ENCODE measurements around the gene CEP192.
A peak's percentile ranks its signal among the peaks of the same experiment; 100 is the strongest.
"Not testable (repeated sequence)": the region's sequence is repeated elsewhere in the genome, so short reads cannot be mapped to it uniquely, and the experiment has no call there.

CEP192 gene, protein sequence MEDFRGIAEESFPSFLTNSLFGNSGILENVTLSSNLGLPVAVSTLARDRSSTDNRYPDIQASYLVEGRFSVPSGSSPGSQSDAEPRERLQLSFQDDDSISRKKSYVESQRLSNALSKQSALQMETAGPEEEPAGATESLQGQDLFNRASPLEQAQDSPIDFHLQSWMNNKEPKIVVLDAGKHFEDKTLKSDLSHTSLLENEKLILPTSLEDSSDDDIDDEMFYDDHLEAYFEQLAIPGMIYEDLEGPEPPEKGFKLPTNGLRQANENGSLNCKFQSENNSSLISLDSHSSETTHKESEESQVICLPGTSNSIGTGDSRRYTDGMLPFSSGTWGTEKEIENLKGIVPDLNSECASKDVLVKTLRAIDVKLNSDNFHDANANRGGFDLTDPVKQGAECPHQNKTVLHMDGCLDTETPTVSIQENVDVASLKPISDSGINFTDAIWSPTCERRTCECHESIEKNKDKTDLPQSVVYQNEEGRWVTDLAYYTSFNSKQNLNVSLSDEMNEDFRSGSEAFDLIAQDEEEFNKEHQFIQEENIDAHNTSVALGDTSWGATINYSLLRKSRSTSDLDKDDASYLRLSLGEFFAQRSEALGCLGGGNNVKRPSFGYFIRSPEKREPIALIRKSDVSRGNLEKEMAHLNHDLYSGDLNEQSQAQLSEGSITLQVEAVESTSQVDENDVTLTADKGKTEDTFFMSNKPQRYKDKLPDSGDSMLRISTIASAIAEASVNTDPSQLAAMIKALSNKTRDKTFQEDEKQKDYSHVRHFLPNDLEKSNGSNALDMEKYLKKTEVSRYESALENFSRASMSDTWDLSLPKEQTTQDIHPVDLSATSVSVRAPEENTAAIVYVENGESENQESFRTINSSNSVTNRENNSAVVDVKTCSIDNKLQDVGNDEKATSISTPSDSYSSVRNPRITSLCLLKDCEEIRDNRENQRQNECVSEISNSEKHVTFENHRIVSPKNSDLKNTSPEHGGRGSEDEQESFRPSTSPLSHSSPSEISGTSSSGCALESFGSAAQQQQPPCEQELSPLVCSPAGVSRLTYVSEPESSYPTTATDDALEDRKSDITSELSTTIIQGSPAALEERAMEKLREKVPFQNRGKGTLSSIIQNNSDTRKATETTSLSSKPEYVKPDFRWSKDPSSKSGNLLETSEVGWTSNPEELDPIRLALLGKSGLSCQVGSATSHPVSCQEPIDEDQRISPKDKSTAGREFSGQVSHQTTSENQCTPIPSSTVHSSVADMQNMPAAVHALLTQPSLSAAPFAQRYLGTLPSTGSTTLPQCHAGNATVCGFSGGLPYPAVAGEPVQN (N-terminal part only)

DNA sequence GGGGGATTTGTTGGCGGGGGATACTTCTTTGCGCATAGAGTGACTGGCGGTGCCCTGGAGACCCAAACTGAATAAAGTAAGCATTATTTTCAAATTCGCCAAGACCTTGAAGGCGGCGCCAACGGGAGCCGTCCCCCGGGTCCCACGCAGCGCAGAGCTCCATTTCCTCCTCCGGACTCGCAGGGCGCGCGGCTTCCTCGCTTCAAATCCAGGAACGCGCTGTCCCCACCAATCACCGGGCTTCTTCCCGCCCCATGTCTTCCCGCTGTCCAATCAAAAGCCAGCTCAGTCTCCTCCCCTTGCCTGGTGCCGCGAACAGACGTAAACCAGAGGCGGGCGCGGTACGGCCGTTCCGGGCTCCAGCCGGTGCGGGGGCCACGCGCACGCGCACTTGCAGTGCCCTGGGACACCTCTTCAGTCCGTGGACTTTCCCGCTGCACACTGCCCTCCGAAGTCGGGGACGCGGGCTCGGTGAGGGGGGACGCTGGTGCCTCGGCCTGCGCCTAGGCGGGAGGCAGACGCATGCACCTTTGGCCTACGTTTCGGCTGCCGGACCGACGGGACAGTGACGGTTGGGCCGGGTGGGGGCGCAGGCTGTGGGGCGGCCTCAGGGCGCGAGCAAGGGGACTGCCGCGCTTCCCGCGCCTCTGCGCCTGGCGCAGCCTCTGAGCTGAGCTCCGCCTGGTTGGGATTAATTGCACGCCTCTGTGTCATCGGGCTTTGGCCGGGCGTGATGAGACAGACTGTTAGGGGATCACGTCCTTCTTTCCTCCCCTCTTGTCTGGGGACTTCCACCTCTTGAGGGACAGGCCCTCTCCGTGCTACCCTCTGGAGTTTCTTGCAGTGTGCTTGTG lies at the start of gene CEP192:
Gene CEP192 (plus strand): TSS at position 396 of the 854 bp plus-strand sequence. CDS start 8,063 bp downstream, outside the sequence.
- DNase-seq, result peak; percentile 95

DNA sequence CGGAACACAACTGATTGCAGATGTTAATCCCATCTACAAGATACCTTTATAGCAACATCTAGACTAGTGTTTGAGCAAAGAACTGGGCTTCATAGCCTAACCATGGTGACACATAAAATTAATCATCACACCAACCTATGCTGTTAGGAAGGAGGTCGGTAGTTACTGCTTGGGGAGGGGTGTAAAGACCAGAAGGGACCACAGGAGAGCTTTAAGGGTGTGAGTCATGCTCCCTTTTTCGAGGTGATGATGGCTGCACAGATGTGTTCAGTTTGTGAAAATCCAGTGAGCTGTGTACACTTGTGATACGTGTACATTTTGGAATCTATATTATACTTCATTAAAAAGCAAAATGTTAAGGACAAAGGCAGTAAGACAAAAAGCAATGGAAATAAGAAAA lies 47.9 kb upstream of the CEP192 start:
- no peak for DNase-seq

DNA sequence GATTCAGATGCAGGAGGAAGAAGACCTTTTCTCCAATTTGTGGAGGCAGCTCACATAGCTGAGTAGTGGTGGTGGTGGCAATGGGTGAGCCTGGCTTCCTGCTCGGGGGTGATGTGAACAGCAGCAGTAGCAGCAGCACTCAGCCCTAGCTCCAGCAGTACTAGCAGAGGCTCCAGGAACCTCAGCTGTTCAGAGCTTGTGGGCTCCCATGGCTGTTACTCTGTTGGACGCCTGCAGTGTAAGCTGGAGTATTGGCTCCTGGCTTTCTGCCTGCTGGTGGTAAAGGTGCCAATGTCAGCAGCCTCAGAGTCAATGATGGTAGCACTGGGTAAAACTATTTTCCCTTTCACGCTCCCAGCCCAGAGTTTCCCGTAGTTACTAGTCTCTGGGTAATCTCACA lies 46.5 kb upstream of the CEP192 start:
- DNase-seq, result no peak

DNA sequence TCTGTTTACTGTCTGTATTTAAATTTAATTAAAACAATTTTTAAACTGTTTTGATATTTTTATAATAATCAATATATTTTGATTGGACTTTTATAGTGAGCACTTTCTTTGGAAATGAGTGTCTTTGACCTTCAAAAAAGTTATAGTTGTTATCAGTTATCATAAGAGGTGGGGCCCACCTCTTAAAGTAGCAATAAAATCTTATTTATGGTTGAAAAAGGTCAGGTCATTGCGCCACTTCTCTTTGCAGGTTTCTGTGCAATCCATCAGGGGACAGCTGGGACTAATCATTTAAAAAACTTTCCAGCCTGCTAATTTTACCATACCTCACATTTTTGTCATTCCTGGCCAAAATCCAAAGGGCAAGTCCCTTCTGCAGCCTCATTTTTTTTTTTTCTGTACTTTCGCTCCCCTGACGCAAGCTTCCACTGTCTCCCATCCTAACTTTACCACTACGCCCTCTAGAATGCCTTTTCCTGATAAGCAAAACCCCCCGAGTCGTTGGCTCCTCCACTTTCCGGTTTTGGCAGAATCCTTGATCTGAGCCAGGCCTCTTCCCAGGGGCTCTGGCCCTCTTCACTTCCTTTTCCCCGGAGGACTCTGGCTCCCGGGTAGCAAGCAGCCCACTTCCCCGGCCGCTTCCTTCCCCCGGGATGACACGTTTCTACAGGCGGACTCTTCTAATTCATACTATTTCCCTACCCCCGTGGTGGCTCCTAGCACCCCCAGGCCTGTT lies 44.4 kb upstream of the CEP192 start:
- no peak for DNase-seq

DNA sequence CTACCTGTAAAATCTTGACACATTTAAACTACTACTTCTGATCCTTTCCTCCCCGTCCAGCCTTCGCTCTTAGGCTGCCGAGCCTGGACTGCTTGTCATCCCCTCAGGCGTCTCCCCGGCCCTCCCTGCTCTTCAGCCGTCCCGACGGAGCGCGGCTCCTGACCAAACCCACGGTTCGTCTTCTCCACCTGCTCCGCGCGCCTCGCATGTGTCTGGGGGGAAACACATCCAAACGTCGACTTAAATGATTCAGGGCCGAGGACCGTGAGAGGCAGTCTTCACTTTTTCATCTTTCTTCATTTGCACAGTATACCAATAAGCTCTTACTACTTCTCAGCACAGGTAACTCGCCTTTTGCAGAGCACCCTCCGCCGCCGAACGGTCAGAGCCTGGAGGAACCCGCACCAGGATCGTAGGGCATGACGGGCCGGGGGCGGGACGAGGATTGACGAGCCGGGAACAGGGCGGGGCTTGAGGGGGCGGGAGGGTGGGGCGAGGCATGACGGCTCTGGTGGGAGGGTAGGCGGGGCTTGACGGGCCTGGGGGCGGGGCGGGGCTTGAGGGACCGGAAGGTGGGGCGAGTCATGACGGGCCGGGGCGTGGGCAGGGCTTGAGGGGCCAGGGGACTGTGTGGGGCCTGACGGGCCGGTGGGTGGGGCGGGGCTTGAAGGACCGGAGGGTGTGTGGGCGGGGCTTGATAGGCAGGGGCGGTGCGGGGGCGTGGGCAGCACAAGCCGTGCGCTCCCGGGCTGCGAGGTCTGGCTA lies 43.7 kb upstream of the CEP192 start, which contains the start of gene SEH1L:
Gene SEH1L (plus strand): TSS at position 727 of the 765 bp plus-strand sequence. CDS start 111 bp downstream, outside the sequence.
- DNase-seq, result peak; percentile 99

DNA sequence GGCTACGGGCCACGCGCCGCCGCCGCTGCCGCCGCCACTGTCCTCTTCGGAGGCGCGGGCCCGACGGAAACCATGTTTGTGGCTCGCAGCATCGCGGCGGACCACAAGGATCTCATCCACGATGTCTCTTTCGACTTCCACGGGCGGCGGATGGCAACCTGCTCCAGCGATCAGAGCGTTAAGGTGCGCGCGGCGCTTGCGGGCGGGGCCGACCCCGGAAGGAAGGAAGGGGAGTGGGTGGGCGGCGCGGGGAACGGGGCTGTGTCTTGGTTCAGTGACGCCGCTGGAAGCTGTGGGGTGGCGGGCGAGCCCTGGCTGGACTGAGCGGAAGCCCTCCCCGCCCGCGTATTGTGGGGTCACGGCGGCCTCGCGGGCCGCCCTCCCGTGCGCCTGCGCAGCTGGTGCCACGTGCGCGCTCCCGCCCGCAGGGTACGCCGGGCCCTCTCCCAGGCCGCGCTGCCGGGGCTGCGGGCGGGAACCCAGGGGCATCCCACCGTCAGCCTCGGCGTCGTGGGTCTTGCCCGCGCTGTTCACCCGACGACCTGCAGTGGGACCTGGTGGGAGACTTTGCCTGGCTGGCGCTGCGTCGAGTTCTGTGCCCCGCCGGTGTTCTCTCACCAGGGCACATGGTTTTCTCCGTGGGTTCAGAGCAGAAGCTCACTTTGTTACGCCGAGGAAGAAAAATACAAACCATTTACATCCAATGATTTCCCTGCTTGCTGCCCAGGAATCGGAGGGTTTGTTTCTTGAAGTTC lies 42.9 kb upstream of the CEP192 start:
- DNase-seq, result peak; percentile 98

DNA sequence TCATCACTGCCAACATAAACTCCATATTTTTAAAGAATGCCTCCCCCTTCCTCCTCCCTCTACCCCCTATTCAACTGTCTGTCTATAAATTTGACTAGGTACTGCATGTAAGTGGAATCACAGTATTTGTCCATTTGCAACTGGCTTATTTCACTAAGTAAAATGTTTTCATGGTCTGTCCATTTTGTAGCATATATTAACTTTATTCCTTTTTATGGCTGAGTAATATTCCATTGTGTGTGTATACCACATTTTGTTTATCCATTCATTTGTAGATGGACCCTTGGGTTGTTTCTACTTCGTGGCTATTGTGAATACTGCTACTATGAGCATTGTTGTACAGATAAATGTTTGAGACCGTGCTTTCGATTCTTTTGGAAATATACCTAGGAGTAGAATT lies 32.7 kb upstream of the CEP192 start:
- DNase-seq, result no peak

DNA sequence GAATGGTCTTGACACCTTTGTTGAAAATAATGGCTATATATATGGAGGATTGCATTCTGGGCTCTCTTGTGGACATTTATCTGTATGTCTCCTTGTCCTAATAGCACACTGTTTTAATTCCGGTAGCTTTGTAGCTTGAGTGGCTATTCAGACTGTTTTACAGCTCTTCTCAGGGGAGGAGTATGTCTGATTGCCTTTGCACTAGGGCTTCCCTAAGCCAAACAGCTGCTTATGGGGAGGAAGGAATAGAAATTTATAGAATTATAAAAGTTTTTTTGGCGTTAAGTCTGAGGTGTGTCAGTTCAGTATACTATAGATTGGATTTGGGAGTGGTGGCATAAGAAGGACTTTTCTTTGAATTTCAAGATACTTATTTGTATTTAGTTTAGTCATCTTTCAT lies 30.8 kb upstream of the CEP192 start:
- no peak for DNase-seq

DNA sequence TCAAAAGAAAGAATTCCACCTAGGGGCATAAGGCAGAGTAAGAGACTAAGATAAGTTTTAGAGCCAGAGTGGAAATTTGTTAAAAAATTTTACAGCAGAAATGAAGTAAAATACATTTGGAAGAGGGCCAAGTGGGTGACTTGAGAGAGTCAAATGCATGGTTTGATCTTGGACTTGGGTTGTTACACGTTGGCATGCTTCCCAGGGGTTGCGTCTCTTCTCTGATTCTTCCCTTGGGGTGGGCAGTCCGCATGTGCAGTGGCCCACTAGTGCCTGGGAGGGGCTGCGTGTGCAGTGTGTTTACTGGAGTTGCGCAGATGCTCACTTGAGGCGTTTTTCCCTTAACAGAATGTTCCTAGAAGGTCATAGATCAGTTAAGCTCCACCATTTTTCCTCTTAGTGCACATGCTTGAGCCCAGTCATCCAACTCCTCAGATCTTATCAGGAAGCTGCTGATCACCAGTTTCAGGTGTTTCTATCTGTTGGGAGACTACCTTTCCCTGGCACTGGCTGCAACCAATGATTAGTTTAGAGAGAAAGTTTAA lies 30.2 kb upstream of the CEP192 start:
- no peak for DNase-seq

DNA sequence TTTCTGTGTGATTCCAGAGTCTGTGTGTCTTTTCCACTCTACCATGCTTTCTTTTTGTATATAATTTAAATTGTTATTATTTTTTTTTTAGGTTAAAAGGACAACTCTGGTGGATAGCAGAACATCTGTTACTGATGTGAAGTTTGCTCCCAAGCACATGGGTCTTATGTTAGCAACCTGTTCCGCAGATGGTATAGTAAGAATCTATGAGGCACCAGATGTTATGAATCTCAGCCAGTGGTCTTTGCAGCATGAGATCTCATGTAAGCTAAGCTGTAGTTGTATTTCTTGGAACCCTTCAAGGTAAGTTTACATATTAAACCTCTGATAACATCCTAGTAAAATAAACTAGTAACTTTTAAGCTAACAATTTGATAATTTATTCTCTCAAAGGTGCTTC lies 28.1 kb upstream of the CEP192 start:
- no peak for DNase-seq

DNA sequence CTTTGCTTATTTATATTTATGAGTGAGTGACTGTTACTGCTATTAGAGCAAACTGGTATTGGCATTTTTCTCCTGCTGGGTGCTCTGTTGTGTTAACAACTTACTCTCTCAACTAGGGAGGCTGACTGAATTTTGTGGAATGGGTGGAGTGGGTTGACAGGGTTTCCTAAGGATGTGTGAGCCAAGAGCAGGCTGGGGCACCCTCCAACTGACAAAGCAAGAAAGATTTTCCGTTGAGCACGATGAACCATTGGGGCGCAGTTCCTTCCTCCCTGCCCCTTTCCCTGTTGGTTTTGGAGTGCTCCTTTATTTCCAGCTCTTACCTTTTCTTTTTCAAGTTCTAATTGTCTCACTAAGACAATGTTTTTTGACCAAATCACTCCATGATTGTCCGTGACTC lies 23.0 kb upstream of the CEP192 start:
- DNase-seq, result no peak

DNA sequence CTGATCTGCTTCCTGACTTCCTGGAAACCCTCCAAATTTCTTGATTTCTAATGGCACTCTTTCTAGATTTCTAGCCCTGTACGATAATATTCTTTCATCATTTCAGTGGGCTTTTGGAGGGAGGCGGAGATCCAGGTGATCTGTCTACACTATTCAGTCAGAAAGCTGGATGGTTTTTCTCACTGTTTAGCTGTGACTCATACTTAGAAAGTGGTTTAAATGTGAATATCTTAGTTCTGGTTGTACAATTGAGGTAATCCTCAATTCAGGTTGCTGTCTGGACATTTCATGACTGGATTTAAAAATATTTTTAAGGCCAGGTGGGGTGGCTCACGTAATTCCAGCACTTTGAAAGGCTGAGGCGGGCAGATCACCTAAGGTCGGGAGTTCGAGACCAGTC lies 22.5 kb upstream of the CEP192 start:
- DNase-seq, result no peak

DNA sequence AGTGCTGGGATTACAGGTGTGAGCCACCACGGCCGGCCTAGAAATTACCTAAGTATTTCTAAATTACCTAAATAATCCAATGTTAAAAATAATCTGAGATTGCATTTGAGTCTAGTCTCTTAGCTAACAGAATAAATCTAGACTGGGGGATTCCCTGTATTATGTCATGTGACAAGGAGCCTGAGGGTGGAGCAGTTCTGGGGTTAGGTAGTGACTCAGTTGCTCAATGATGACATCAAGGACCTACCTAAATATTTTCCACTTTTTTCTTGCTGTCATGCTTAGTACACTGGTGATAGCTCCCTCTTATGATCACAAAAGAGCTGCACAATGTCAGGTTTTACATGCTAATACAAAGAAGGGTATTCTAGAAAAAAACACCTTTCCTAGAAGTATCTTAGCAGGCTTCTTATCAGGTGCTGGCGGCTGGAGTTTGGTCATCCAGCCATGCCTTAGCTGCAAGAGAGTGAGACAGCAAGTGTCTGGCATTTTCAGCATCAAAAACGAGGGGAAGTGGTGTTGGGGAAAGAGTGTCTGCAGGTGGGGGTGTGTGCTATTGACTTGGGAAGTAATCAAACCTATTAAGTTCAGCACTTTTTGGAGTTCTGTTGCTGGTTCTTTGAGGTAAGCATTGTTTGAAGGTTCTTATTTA lies 17.5 kb upstream of the CEP192 start:
- no peak for DNase-seq

DNA sequence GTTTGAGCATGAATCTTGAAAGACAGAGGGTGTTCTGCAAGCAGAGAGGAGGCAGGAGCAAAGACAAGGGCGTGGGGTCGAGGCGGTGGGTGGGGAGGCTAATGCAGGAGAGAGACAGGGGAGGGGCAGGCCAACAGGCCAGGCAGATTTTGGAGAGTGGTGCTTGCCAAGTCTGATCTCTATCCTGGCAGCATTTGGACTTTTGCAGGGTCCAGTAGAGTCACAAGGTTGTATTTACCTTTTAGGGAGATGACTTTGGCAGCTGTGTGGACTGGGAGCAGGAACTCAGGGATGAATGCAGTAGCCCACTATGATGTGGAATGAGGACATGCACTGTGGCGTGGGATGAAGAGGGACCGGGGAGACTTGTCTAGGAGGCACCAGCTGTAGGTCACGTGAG lies 15.7 kb upstream of the CEP192 start:
- no peak for DNase-seq

DNA sequence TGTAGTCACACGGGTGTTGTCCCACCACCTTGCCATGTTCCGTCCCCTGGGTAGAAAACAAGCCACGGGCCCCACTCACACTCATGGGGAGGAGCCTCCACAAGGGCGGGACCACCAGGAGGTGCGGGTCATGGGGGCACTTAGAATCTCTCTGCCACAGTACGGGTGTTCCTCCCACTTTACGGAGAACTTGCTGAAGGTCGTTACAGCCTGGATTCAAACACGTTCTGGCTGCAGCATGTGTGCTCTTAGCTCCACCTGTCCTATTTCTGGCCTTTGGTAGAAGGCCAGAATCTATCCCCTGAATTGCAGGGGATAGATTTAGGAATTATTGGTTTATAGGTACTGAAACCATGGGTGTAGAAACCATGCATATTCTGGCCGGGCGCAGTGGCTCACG lies 14.9 kb upstream of the CEP192 start:
- DNase-seq, result no peak

DNA sequence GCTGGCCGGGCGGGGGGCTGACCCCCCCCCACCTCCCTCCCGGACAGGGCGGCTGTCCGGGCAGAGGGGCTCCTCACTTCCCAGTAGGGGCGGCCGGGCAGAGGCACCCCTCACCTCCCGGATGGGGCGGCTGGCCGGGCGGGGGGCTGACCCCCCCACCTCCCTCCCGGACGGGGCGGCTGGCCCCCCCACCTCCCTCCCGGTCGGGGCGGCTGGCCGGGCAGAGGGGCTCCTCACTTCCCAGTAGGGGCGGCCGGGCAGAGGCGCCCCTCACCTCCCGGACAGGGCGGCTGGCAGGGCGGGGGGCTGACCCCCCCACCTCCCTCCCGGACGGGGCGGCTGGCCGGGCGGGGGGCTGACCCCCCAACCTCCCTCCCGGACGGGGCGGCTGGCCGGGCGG lies 11.1 kb upstream of the CEP192 start:
- DNase-seq, result not testable (repeated sequence)

DNA sequence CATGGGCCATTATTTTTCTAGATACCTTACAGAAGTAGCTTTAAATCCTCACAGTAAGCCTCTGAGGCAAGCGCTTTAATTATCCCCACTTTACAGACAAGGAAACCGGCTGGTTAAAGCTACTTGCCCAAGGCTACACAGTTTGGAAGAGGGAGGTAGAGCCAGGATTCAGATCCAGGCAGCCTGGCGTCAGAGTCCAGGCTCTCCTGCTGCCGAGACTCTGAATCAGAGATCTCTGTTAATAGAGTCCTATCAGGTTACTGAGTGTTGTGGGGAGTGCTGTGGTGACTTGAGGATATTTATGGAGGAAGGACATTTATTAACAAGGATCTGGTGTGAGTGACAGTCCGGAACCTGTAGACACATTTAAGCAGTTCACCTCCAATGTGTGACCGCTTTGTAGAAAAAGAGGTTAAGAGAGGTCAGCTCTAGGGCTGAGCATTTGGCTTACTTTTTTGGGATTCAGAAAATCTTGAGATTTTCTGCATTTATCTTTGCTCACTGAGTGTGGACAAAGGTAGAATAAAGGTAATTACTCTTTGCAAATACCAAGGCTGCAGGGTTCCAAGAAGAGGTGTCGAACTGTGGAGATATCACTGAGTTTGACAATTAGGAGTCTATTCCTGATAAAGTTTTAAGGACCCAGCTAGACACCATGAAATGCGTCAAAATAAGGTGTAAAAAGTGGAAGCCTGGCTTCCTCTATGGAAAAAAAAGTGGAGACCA lies 1.6 kb upstream of the CEP192 start:
- DNase-seq, result no peak

DNA sequence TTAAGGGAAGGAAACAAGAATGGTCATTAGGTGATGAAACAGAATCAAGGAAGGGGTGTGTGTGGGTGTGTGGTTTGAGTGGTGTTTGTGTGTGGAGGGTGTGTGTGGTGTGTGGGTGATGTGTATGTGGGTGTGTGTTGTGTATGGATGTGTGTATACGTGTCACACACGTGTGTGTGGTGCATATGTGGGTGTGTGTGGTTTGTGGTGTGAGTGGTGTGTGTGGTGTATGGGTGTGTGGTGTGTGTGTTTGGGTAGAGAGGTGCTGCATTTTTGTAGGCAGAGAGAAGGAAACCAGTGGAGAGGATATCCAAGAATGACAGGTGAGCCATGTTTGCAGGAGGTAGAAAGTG lies 1.1 kb upstream of the CEP192 start:
- DNase-seq, result no peak

Data from activated CD4-positive, alpha-beta T cell treated with anti-CD3 and anti-CD28 coated beads, Interleukin-2, amount 50 U/mL, for 1 hour (primary cell).